Suppressor macrophage (primary cell): ENCODE data around the gene ANKRD6.

ENCODE experiments used
- DNase-seq, 4 experiments: peaks; one replicate each; pipeline ENCODE4 v3.0.0-alpha.2; 2020 to 2022

The ANKRD6 gene

DNA sequence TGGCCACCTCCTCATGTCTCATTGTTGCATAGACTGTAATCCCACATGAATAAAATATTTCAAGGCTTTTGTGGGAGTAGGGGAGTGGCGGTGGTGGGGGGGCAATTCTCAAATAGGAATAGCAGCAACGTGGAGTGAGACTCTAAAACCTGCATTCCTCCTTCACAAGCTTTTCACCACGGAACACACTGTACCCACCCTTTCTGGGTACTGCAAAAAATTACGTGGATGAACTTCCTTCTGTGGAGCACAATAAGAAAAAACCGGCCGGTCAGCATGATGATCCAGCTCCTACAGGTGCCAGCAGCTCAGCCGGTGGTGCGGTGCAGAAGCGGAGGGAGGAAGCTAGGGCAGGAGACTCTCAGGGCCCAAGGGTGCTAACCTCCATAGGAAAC lies 19.9 kb upstream of the ANKRD6 start:
- DNase-seq: peak in 2 of 4 experiments; percentile 13 to 15

DNA sequence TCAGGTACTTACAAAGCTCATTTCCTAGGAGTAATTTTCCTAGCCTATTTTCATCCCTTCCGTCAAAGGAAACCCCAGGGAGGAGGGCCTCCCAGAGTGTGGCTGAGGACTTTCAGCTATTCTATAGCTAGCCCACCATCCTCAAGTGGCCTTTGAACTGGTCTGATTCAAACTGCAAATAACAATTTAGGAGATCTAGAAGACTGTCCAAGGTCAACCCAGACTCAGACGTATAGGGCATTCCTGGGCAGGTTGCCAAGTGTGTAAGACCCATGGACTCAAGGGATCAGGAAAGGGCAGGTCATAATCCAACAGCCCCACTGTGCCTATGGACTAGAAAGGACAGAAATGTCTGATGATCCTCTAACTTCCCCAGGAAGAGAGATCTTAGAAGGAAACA lies 18.7 kb upstream of the ANKRD6 start:
- DNase-seq: no peak

DNA sequence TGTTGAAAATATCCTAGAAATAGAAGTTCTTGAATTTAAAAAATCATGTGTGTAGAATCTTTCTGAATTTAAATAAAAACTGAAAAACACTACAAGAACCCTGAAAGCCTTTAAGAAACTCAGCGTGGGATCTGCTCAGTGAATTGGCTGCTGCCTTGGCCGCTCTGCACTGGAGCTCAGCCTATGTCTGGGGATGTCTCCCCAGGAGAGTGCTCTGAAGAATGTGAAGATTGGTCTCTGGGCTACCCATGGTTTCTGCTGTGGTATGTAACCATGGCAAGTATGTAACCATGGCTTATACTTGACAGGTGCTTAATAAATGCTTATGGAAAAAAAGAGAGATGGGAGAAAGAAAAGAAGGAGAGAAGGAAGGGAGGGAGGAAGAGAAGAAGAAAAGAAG lies 17.8 kb upstream of the ANKRD6 start:
- no peak for DNase-seq

DNA sequence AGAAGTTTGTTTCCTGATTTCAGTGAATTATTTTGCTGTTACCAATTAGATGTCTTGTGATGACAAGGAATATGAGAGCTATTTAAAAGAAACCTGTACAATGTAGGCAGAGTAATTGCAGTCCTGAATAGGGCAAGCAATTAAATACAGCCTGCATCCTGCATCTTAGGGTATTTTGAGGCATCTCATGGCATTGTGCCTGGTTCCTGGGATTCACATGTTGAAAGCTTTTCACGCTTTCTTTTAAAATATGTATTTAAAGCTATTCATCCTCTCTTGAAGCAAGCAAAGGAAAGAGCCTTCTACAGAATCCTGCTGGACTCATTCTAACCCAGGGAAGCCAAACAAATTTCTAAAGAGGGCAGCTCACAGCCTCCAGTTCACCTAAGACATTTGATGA lies 16.2 kb upstream of the ANKRD6 start:
- DNase-seq: no peak

DNA sequence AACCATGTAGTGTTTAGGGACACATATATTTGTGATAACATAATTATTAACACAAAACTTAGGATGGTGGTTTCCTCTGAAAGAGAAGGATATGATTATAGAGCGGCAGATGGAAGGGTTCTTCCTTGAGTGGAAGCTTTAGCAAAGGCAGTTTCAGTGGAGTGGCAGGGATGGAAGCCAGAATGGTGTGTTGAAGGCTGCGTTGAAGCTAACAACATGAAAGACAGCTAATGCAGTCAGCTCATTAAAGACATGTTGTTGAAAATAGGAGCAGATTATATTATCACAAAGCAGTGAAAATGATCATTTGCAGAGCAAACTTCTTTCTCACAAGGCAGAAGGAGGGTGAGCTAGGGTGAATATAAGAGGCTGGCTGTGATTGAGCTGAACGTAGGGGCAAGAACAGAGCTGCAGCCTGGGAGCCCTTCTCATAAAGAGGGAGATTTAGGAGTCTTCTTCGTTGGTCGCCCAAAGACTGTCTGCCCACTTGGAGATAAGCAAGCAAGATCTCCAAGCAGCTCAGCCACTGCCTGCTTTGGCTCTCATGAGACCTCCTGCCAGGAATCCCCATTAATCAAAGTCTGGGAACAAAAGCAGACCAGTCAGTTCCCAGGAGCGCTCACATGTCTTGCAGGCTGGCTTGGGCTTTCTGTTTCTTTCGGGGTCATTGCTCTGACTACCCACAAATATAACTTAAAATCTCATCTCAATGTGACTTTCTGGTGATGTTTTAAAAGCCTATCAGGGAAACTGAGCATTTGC lies 2.6 kb upstream of the ANKRD6 start:
- no peak for DNase-seq

DNA sequence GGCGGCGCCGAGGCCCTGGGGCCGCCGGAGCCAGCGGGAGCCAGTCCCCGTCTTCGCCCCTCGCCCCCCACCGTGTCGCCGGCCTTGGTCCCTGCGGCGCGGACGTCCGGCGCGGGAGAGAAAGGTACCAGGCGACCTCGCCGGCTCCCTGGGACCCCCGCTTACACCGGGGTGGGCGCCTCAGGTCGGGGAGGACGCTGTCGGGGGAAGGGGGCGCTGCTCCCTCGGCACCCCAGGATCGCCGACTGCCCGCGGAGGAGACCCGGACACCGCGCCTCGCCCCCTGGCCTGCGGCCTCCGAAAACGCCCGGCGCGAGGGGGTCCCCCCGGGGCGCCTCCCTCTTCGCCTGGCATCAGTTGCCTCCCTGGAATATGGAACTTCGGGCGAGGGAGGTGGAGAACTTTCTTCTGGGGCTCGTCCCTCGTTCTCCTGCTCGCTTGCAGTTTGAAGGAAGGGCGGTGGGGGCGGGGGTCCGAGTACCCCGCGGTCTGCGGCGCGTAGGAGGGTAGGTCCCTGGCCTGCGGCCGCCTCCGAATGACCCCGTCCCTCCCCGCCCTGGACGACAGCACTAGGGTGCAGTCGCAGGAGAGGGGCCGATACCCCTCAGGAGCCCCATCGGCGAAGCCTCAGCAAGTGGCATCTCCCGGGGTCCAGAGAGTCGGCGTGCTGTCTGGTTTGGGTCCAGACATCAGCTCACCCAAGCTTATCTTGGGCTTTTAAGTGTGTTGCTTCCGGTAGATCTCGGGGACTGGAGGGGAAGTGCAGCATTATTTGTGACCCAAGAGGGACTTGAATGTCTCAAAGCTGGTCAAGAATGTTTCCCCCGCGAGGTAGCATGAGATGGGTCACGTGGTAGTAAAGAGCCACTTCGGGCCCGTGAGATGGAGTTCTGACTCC lies 549 bp downstream of the ANKRD6 start:
- DNase-seq: peak; percentile 44 to 64 (median 62)

DNA sequence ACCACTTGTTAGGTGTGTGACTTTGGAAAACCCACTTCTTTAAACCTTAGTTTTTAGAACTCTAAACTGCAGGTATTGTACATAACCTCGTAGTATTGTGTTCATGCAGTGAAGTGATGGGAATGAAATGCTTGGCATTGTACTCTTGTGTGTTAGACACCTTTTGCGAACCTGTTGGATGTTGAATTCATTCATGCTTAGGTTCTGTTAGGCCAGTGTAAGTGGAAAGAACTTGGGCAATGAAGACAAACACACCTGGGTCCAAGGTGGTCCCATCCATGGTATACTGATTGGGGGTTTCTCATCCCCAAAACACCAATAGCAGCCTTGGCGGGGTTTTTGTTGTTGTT lies 1.2 kb downstream of the ANKRD6 start:
- no peak for DNase-seq

DNA sequence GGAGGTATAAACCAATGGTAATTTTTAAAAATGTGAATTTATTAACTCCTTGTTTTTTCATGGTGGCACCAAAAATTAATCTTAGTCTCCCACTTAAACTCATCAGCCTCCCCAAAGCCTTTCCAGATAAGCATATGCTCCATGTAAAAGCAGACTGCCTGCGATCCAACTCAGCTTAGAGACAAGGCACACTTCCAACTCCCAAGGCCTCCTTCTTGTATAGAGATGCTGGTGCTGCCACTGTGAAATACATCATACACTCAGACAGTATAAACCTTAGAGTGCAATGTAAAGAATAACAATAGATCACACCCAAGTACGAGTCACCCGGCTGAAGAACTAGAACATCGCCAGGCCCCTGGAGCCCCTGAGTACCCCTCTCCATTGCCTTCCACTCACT lies 2.0 kb downstream of the ANKRD6 start:
- DNase-seq: no peak

DNA sequence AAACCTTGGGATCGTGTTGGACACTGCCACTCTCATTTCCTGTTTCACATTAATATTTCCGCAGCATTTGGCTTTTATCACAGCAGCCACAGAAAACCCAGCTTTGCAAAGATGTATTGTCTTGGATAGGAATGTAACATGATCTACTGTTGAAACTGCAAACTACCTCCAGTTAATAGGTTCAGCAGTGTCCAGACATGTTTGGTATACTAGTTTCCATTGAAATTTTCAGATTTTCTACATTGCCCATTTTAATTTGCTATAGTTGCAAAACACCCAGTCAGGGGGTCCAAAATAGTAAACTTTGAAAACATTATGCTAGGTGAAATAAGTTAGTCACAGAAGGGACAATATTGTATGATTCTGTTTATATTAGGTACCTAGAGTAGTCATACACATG lies 3.3 kb downstream of the ANKRD6 start:
- peak in 1 of 4 experiments; percentile 16 for DNase-seq

DNA sequence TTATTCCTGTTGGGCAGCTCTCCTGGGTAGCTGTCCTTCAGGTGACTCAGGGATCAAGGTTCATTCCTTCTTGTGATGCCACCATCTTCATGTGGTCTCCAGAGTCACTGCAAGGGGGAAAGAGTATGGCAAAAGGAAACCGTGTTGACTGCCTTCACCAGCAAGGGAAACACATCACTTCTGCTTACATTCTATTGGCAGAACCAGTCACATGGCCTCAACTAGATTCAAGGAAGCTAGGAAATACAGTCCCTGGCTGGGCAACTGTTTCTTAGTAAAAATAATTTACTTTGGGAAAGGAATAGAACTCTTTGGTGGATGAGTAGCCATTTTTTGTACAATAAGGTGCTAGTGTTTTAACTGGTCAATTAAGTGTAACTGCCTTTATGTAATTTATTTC lies 5.3 kb downstream of the ANKRD6 start:
- peak in 1 of 4 experiments; percentile 21 for DNase-seq

DNA sequence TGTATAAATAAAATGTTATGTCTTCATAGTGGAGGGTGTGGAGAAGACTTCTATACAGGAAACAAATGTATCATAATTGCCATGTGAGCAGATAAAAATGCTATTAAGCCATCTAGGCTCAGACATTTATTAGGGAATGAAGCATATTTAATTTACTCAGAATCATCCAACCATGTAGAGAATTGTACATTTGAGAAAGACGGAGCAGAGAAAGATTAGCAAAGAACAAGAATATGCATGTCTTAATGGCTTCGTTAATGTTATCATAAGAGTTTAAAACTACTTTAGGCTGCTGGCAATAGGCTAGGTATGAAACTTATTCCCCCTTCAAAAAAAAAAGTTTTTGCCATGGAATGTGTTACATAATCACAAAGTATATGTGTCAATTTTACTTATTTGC lies 6.1 kb downstream of the ANKRD6 start:
- no peak for DNase-seq

DNA sequence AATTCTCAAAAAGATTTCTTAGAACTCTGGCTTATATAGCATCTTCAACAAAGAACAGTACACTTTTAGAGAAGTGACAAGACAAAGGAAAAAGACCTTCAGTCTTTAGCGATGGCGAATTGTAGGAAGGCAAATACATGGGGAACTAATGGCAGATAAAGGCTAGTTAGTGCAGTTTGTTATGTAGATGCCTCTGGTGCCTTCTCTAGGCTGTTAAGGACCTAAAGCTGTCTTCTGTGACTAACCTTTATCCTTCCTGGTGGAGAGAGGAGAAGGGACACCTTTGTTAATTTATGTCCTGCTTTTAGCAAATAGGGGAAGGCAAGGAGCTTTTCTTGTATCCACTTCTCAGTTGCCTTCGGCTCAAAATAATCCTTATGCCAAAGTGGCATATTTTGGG lies 7.2 kb downstream of the ANKRD6 start:
- no peak for DNase-seq

DNA sequence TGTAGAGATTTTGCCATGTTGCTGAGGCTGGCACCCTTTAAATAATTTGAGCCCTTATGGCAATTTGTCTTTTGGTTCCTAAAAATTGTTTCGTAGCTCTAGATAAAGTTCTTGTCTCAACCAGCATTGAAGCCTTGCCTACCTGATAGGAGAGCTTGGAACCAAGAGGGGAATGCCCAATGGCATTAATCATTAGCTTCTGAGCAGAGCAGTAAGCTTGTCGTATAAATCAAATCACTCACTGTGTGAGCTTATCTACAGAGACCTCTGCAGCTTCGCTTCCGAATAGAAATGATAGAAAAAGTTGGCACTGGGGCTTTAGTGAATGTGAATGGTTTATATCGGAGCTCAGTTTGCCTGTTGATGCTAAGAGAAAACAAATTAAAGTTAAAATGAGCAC lies 10.7 kb downstream of the ANKRD6 start:
- DNase-seq: no peak

DNA sequence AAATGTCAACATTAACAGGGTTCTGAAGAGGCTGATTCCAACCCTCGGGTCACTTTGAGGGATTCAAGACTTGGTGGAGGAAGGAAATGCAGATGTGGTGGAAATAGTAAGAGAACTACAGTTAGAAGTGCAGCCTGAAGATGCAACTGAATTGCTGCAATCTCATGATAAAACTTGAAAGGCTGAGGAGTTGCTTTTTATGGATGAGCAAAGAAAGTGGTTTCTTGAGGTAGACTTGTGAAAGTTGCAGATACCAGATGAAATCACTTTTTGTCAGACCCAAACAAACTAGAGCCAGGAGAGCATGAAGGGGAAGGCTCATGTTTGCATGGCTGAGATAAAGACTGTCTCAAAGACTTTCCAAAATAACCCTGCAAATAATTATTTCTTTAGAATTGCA lies 16.2 kb downstream of the ANKRD6 start:
- no peak for DNase-seq

DNA sequence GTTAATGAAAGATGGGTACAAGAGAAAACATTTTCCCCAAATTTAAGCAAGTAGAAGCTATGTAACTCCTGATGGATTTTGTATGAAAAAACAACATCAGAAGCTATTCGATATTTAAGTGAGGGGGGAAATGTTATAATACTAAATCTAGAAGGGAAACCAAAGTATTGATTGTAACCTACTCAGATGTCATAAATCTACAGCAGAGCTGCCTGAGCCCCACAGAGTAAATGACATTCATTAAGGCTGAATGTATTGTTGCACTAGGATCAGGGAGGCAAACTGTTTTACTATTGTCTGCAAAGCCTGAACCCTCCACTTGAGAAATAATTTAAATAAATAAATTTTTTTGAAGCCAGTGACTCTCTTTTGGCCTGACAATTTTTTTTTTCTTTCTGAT lies 19.3 kb downstream of the ANKRD6 start:
- DNase-seq: no peak

DNA sequence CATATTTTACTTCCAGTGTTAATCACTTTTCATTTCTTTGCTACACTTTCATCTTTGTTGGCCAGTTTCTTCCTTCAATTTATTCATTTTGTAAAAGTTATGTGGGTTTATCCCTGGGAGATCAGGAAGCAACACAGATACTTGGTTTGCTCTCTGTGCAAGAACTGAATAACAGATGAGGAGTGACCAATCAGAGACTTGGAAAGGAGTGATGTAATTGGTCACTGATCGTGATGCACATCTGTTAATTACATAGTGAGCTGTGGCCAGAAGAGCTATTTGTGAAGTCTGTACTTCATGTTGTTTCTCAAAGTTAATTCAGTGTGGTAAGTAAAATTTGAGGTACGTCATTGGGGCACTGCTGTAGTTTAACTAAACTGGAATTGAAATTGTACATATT lies 21.3 kb downstream of the ANKRD6 start:
- DNase-seq: no peak

DNA sequence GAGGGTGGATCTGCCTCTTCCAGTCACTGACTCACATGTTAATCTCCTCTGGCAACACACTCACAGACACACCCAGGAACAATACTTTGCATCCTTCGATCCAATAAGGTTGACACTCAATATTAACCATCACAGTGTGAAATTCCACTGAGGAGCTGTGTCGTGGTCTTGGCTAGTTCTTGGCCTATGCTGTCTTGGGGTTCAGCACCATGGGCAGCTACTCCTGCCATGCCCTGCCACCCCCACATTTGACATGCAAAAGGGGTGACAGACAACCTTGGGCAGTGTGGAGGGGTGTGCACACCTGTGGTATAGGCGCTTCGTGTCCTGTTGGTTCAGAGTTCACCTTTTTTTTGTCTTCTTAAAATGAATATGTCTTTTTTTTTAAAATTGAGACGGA lies 25.8 kb downstream of the ANKRD6 start:
- no peak for DNase-seq

DNA sequence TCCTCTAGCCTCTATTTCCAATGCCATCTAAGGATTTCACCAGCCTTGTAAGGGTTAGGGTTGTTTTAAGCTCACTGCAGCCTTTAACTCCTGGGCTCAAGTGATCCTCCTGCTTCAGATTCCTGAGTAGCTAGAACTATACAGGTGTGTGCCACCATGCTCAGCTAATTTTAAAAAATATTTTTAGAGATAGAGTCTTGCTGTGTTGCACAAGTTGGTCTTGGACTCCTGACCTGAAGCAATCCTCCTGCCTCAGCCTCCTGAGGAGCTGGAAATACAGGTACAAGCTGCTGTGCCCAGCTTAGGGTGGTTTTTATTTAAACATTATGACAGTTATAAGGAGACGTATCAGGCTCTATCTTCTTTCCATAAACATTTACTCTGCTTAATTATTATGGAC lies 26.5 kb downstream of the ANKRD6 start:
- DNase-seq: no peak

DNA sequence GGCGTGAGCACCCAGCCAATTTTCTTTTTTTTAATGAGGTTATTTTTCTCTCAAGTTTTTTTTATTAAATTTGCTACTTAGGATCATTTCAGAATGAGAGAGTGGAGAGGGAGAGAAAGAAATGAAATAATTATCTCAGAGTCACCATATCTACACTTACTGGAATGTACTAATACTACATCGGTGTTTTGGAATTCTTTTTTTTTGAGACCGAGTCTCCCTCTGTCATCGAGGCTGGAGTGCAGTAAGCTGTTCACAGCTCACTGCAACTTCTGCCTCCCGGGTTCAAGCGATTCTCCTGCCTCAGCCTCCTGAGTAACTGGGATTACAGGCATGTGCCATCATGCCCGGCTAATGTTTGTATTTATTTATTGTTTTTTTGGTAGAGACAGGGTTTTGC lies 27.8 kb downstream of the ANKRD6 start:
- DNase-seq: no peak

DNA sequence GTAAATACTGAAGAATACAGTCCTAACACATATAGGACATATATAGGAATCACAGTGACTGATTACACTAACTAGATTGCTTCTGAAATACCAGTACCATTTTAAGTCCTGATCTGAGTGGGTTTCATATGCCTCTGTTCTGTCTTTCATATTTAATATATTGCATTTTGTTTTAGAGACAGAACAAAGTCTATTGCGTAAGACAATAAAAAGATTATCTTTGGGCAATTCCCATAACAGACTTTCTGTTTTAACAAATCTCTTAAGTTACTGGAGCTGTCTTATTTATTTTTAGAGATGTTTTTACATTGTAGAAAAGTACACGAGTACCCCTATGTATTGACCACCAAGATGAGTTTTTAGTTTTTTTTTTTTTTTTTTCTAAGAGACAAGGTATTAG lies 29.6 kb downstream of the ANKRD6 start:
- DNase-seq: no peak

DNA sequence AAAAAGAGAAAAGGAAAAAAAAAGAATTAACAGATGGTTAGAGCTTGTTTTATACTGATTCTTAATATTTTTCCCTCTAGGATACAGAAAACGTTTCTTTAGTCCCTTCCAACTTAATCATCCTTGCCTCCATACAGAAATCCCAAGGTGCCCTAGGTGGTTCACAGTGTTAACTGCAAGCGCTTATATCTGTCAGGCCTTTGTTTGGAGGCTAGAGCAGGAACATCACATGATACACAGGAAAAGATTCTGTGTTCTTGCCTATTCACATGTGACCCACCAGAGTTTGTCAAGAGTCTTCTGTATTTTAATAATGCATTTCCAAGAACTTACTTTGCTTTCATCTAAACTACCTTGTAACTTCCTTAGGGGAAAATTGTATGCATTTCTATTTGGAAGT lies 31.3 kb downstream of the ANKRD6 start:
- DNase-seq: no peak

DNA sequence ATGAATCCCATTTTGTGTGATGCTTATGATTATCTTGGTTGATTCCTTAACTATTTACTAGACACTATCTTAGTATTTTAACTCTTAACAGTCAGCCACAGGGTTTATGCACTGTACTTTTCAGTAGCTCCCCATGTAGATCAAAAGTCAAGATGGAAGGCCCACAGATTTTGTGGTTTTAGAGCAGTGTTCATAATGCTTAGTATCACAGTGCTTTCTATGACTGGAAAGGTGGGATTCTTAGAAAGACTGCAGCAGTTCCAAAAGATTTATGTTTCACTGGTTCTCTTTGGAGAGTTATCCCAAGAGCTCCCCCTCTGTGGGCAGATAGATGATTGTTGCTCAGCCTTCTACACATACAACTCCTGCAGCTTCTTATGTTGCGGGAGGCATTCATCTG lies 34.5 kb downstream of the ANKRD6 start:
- no peak for DNase-seq

DNA sequence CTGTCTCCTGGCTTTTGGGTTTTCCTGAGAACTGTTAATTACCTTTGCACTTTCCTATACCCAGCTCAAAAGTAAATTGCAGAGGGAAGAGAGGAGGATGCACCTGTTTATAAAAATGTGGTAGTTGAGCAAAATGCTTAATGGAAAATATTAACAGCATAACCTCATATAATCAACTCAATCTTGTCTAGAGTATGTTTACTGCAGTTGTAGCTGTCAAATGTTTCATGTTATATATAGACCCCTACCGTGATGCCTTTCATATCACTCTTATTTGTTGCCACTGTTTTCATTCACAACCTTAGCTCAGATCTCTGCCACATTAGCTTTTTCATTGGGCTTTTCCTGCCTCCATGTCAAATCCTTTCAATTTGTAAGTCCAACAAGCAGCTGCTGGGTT lies 36.0 kb downstream of the ANKRD6 start:
- DNase-seq: no peak

DNA sequence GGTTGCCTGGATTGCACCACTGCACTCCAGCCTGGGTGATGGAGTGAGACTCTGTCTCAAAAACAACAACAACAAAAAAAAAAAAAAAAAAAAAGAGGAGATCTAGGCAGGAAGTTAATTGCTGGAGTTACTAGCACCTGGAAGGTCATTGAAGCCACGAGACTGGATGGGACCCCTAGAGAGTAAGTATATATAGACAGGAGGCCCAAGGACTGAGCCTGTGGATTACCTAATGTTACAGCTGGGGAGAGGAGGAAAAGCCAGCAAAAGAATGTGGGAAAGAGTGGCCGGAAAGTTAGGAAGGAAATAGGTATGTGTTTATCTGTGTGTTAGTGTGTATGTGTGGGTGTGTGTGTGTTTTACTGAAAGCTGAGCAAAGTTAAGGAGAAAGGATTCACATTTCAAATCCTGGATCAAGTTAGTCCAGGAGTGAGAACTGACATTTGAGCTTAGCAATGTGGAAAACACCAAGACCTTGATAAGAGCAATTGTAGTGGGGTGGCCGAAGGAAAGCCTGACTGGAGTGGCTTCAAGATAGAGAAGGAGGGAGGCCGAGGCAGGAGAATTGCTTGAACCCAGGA lies 38.4 kb downstream of the ANKRD6 start:
- no peak for DNase-seq
